ENCODE data around the gene ANKIB1.

DNA sequence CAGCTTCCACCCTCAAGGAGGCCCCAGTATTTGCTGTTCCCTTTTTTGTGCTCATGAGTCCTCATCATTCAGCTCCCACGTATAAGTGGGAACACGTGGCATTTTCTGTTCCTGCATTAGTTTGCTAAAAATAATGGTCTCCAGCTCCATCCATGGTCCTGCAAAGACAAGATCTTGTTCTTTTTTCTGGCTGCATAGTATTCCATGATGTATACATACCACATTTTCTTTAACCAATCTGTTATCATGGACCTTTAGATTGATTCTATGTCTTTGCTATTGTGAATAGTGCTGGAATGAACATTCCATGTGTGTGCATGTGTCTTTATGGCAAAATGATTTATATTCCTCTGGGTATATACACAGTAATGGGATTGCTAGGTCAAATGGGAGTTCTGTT is 17.0 kb upstream of the ANKIB1 start:
- TF ChIP-seq CTCF (IDR thresholded peaks at IDR 0.05) (no peak), POLR2A (IDR thresholded peaks at IDR 0.05) (no peak)
